Activated CD8-positive, alpha-beta T cell treated with anti-CD3 and anti-CD28 coated beads for 36 hours (primary cell): ENCODE results near the gene PRCC. TPM values are rescaled to one million over a fixed set of nuclear protein-coding genes. Genes with fewer than 3 reads are reported as not detected.

ENCODE experiments used
- ATAC-seq: fragments of 200-7000 bp; cut with Tn5 transposase; one replicate; pipeline ENCODE4 v1.10.0; 2021; ENCODE audit warnings: mild to moderate bottlenecking, moderate library complexity
- CTCF ChIA-PET: fragments of 350-600 bp; sonication (Branson Sonifier 250); formaldehyde crosslinking; loops from one replicate; lab custom pipeline; 2021; ENCODE audit warnings: antibody characterized with exemption; lab: Charles Lee
- POLR2A ChIA-PET: fragments of 350-600 bp; sonication (Branson Sonifier 250); formaldehyde crosslinking; loops from one replicate; lab custom pipeline; 2021; ENCODE audit warnings: antibody characterized with exemption; lab: Charles Lee
- DNase-seq: peaks from one replicate; pipeline ENCODE4 v3.0.0-alpha.2; 2020
- H3K27ac Mint-ChIP-seq: one replicate; pipeline ENCODE4 v1.8.0; 2021; ENCODE audit warnings: mild to moderate bottlenecking, mixed read lengths
- H3K27me3 Mint-ChIP-seq: one replicate; pipeline ENCODE4 v1.8.0; 2021; ENCODE audit warnings: mixed read lengths
- H3K36me3 Mint-ChIP-seq: one replicate; pipeline ENCODE4 v1.8.0; 2021; ENCODE audit warnings: low read depth, mixed read lengths
- H3K4me1 Mint-ChIP-seq: one replicate; pipeline ENCODE4 v1.8.0; 2021; ENCODE audit warnings: low read depth, mixed read lengths
- H3K4me3 Mint-ChIP-seq: one replicate; pipeline ENCODE4 v1.8.0; 2021; ENCODE audit warnings: mild to moderate bottlenecking, moderate library complexity, mixed read lengths
- H3K9me3 Mint-ChIP-seq: one replicate; pipeline ENCODE4 v1.8.0; 2021; ENCODE audit warnings: mixed read lengths
- intact Hi-C: fragments of 100-400 bp; cut with micrococcal nuclease; formaldehyde crosslinking; loops from one replicate; pipeline ENCODE4 v1.10.0; 2022
- total RNA-seq, 2 experiments: library from RNA; stranded (reverse); gene quantifications; one replicate each; pipeline ENCODE4 v1.2.3, GENCODE V29; 2021
- TF ChIP-seq, protein P1 (sequence below): fragments of 200-600 bp; IDR thresholded peaks from one replicate; pipeline ENCODE4 v1.8.0; 2022; ENCODE audit warnings: antibody characterized with exemption, mild to moderate bottlenecking

PRCC gene
- total RNA-seq, 2 experiments from 2014 or later, result 69.8 to 70.6 TPM

DNA sequence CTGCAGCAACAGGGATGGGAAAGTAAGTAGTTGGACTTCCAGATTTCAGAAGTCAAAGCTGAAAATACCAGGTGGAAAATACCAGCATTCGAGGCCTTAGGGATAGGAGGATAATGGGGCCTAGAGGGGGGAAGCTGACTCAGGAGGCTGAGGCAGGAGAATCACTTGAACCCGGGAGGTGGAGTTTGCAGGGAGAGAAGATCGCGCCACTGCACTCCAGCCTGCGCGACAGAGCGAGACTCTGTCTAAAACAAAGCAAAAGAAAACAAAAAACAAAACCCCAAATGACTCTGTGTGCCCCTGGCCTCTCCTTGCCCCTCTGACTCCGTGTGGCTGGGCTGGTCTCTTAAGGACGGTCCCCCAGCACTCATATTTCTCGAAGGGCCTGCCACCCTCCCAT, 46.0 kb downstream of the PRCC start:
- intact Hi-C loops, result loop anchor here (5.0 kb wide), 1 partner anchor 86 kb away; the partner anchor contains the start of genes ISG20L2 and METTL25B
- POLR2A ChIA-PET, result interaction anchor here (0.6 to 3.3 kb wide), 7 partner anchors 9 to 401 kb away, joined by 3 to 21 read pairs (median 4); partner anchors contain the start of genes NTRK1 and PRCC
- peak overlapping the region; percentile 99 for H3K27ac Mint-ChIP-seq

GRCh38 chr1:156813750-156814570, 46.6 kb downstream of the PRCC start:
- Mint-ChIP-seq H3K4me1 (peaks cover 58% of the 10 kb centered on the region), H3K27ac (peak overlapping the region; percentile 99), H3K36me3 (peaks cover 77% of the 10 kb centered on the region), H3K9me3 (no peaks in the 10 kb centered on the region), H3K27me3 (no peaks in the 10 kb centered on the region), H3K4me3 (peak overlapping the region; percentile 94)
- ChIA-PET CTCF (interaction anchor here (0.7 to 12.8 kb wide), 11 partner anchors 9 to 88 kb away, joined by 3 to 121 read pairs (median 5); partner anchors contain the start of genes INSRR and NTRK1), POLR2A (interaction anchor here (0.7 to 3.3 kb wide), 5 partner anchors 10 to 46 kb away, joined by 3 to 21 read pairs (median 4); partner anchors contain the start of gene NTRK1)
- ATAC-seq (peak; percentile 34), DNase-seq (peak; percentile 85)
- TF ChIP-seq, protein P1, sequence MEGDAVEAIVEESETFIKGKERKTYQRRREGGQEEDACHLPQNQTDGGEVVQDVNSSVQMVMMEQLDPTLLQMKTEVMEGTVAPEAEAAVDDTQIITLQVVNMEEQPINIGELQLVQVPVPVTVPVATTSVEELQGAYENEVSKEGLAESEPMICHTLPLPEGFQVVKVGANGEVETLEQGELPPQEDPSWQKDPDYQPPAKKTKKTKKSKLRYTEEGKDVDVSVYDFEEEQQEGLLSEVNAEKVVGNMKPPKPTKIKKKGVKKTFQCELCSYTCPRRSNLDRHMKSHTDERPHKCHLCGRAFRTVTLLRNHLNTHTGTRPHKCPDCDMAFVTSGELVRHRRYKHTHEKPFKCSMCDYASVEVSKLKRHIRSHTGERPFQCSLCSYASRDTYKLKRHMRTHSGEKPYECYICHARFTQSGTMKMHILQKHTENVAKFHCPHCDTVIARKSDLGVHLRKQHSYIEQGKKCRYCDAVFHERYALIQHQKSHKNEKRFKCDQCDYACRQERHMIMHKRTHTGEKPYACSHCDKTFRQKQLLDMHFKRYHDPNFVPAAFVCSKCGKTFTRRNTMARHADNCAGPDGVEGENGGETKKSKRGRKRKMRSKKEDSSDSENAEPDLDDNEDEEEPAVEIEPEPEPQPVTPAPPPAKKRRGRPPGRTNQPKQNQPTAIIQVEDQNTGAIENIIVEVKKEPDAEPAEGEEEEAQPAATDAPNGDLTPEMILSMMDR, result peak; percentile 44
- intact Hi-C loops, result loop anchor here (5.0 kb wide), 1 partner anchor 87 kb away; the partner anchor contains the start of genes ISG20L2 and METTL25B

More for the DNA sequence above, 46.0 kb downstream of the PRCC start:
- CTCF ChIA-PET, result interaction anchor here (0.8 to 12.8 kb wide), 9 partner anchors 12 to 87 kb away, joined by 3 to 121 read pairs (median 6); partner anchors contain the start of genes INSRR and NTRK1
- H3K27me3 Mint-ChIP-seq, result no peaks in the 10 kb centered on the region
- DNase-seq (no peak), ATAC-seq (no peak)
- peaks cover 59% of the 10 kb centered on the region for H3K4me1 Mint-ChIP-seq
- H3K9me3 Mint-ChIP-seq, result no peaks in the 10 kb centered on the region
- H3K4me3 Mint-ChIP-seq, result peak overlapping the region; percentile 94
- TF ChIP-seq, protein P1, result no peak
- peaks cover 82% of the 10 kb centered on the region for H3K36me3 Mint-ChIP-seq

DNA sequence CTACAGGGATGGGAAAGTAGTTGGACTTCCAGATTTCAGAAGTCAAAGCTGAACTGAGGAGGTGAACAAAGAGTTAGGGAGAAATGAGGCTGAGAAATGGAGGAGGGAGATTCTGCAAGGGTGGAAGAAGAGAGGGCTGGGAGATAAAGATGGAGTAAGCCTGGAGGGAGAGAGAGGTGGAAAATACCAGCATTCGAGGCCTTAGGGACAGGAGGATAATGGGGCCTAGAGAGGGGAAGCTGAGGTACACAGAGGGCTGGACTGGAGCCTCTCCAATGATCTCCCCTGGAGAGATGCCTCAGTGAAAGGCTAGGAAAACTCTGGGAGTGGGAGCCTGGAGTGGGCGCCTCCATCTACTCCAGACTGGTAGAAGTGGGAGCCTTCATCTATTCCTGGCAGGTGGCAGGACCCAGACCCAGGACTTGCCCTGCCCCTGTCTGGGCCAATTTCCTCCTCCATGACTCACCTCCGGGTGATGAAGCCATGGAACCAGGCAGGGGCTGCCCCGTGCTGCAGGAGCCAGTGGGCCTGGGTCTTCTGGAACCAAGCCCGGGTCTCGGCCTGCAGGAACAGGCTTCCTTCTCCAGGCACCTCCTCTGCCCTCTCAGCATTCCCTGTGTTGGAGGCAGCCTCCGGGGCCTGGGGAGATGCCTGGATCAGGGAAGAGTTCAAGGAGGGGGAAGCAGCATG, 47.4 kb downstream of the PRCC start:
- Mint-ChIP-seq H3K4me3 (peak overlapping the region; percentile 94), H3K27me3 (no peaks in the 10 kb centered on the region), H3K36me3 (peaks cover 71% of the 10 kb centered on the region), H3K9me3 (no peaks in the 10 kb centered on the region), H3K27ac (peak overlapping the region; percentile 99), H3K4me1 (peaks cover 52% of the 10 kb centered on the region)
- DNase-seq (peak; percentile 60), ATAC-seq (no peak)
- ChIA-PET POLR2A (interaction anchor here (0.7 to 3.3 kb wide), 3 partner anchors 11 to 45 kb away, joined by 3 to 21 read pairs (median 7); partner anchors contain the start of gene NTRK1), CTCF (interaction anchor here (0.7 to 12.8 kb wide), 11 partner anchors 10 to 88 kb away, joined by 3 to 121 read pairs (median 4); partner anchors contain the start of genes INSRR and NTRK1)
- TF ChIP-seq, protein P1, result no peak
- intact Hi-C loops, result loop anchor here (5.0 kb wide), 2 partner anchors 48 to 87 kb away; partner anchors contain the start of genes ISG20L2, METTL25B and NTRK1

DNA sequence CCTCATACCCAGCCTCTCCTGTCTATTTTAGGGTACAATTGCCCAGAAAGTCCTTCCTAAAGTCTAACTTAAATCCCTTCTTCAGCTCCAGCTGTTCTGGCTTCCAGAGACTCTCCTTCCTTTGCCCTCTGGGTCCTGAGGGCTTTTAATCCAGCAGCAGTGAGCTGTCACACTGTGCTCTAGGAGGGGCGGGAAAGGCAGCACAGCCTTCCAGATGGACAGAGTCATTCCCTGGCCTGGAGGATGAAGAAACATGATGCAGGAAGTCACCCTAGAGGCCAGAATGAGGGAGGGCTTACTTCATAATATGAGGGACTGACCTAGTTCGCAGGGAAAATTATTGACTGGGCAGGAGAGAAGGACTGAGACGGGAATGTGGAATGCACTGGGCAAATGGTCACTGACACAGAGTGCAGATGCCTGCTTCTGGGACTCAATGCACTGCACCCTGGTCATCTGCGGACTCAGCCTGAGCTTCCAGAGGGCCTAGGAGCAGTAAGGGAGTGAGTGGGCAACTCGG, 48.0 kb downstream of the PRCC start:
- no peaks in the 10 kb centered on the region for H3K9me3 Mint-ChIP-seq
- DNase-seq (no peak), ATAC-seq (no peak)
- TF ChIP-seq, protein P1, result peak; percentile 19
- intact Hi-C loops, result loop anchor here (5.0 kb wide), 1 partner anchor 47 kb away; the partner anchor contains the start of gene NTRK1
- H3K27me3 Mint-ChIP-seq, result no peaks in the 10 kb centered on the region
- H3K36me3 Mint-ChIP-seq, result peaks cover 65% of the 10 kb centered on the region
- H3K27ac Mint-ChIP-seq, result peak overlapping the region; percentile 99
- H3K4me1 Mint-ChIP-seq, result peaks cover 47% of the 10 kb centered on the region
- ChIA-PET CTCF (interaction anchor here (0.9 to 12.8 kb wide), 5 partner anchors 15 to 95 kb away, joined by 3 to 121 read pairs (median 5); partner anchors contain the start of genes INSRR and NTRK1), POLR2A (interaction anchor here (0.7 to 2.1 kb wide), 7 partner anchors 10 to 87 kb away, joined by 3 to 8 read pairs (median 4); partner anchors contain the start of genes ISG20L2, METTL25B and MRPL24)
- H3K4me3 Mint-ChIP-seq, result peak overlapping the region; percentile 94
